GM12891 (cell line): ENCODE results near the gene CPHXL2.

Source experiments
- POLR2A ChIP-seq: IDR thresholded peaks from 2 replicates; pipeline ENCODE4 v1.6.1; 2011; ENCODE audit warnings: low read depth, low read length, control low read depth
- POLR2AphosphoS5 ChIP-seq: IDR thresholded peaks from 2 replicates; pipeline ENCODE4 v1.6.1; 2011; ENCODE audit warnings: low read depth, low read length, control low read depth
- TAF1 ChIP-seq: IDR thresholded peaks from 2 replicates; pipeline ENCODE4 v1.6.1; 2011; ENCODE audit warnings: low read depth, low read length, control low read depth

GRCh38 chr16:75617121-75617520 is 59.7 kb downstream of the CPHXL2 start:
- TF ChIP-seq POLR2A: no peak
- TF ChIP-seq TAF1: no peak
- no peak for TF ChIP-seq POLR2AphosphoS5
